Left ventricle myocardium superior (tissue), 1 donor: ENCODE measurements around the gene RAB11FIP4. TPM values are rescaled to one million over a fixed set of nuclear protein-coding genes. Genes with fewer than 3 reads are reported as not detected.

Source experiments
- ATAC-seq: fragments of 200-7000 bp; cut with Tn5 transposase; one replicate; pipeline ENCODE4 v1.9.1; 2020; ENCODE audit warnings: mild to moderate bottlenecking, moderate library complexity
- DNase-seq: peaks from one replicate; pipeline ENCODE4 v3.0.0-alpha.2; 2020
- intact Hi-C: fragments of 100-400 bp; cut with micrococcal nuclease; formaldehyde crosslinking; loops from one replicate; pipeline ENCODE4 v1.11.0; 2022
- microRNA-seq: library from miRNA; unstranded; fragments of <30 nt; microRNA quantifications from one replicate; pipeline ENCODE4 v1.2.0, GENCODE V29; 2020; ENCODE audit warnings: borderline number of aligned reads
- total RNA-seq: library from RNA; stranded (reverse); fragmentation: NEBNext Ultra II Directional; extraction: Animal tissue kit (Norgen Biotek cat#: 25700); gene quantifications from one replicate; pipeline ENCODE4 v1.2.1, GENCODE V29; 2021
- donor health status: DM: no; HTN: yes; CAD: no; lungs with severe emphysema.

RAB11FIP4 gene
- total RNA-seq, 1 donor from 2014 or later: 15.8 TPM

DNA sequence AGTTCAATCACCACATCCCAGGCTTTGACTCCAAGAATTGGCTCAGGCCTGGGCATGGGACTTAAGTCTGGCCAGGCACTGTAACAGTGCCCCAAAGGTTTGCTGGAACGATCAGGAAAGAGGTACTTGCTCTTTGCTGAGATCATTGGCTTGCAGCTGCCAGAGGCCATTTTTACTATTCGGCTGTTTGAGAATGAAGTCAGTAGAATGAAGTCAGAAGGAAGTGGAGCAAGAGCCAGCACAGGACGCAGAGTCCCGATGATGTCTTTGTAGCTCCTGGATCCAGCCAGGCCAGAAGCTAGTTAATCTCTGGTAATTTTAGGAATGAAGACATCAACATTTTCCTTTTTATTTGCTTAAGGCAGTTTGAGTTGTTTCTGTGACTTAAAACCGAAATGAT, 195.5 kb downstream of the RAB11FIP4 start:
- peak; percentile 58 for ATAC-seq
- no peak for DNase-seq
- intact Hi-C loops: no loop called here

- intact Hi-C loops: no loop called here
- ATAC-seq: peak; percentile 36
- no peak for DNase-seq
Measured at GRCh38 chr17:31587462-31587861, 196.0 kb downstream of the RAB11FIP4 start.

Small RNA genes lying within 50 kb of the gene (microRNA-seq; reads per million reads assigned to microRNA genes)
- gene MIR193A (496 reads per million, percentile 67 among the genes with 10 or more reads in this experiment), gene MIR365B (2.9 reads per million), gene MIR4725 (2.9 reads per million)

Other genes with a start within 250 kb of the RAB11FIP4 start
- 0.32 TPM for gene OMG, start 94.4 kb upstream of the RAB11FIP4 start, total RNA-seq
- 4.4 TPM for gene EVI2B, start 77.6 kb upstream of the RAB11FIP4 start, total RNA-seq
- 2.9 TPM for gene EVI2A, start 70.1 kb upstream of the RAB11FIP4 start, total RNA-seq